AML-193 (cell line): ENCODE results near the gene TTC9B.
A peak's percentile ranks its signal among the peaks of the same experiment; 100 is the strongest.
"Not testable (repeated sequence)": the region's sequence is repeated elsewhere in the genome, so short reads cannot be mapped to it uniquely, and the experiment has no call there.

Experiments used
- DNase-seq, 2 experiments: peaks; one replicate each; lab custom pipeline; 2025; lab: John Stamatoyannopoulos, UW

TTC9B gene

GRCh38 chr19:40232949-40233810 is 15.0 kb upstream of the TTC9B start:
- DNase-seq = no peak

- no peak for DNase-seq
These were observed 14.3 kb upstream of the TTC9B start for GRCh38 chr19:40232479-40232878.

- DNase-seq = no peak
These were observed 13.6 kb upstream of the TTC9B start for GRCh38 chr19:40231544-40232424.

GRCh38 chr19:40231057-40231456 is 12.9 kb upstream of the TTC9B start:
- DNase-seq = no peak

- no peak for DNase-seq
These were observed 11.8 kb upstream of the TTC9B start for GRCh38 chr19:40229926-40230417.

GRCh38 chr19:40229484-40229883 is 11.3 kb upstream of the TTC9B start:
- DNase-seq = no peak

GRCh38 chr19:40228863-40229262 is 10.7 kb upstream of the TTC9B start:
- DNase-seq = no peak

- no peak for DNase-seq
These were observed 10.2 kb upstream of the TTC9B start for GRCh38 chr19:40228346-40228745.

- DNase-seq = no peak
These were observed 7.5 kb upstream of the TTC9B start for GRCh38 chr19:40225440-40226305.

GRCh38 chr19:40224342-40225150 is 6.4 kb upstream of the TTC9B start:
- DNase-seq = no peak

- DNase-seq = no peak
These were observed 5.1 kb upstream of the TTC9B start for GRCh38 chr19:40223135-40223822.

- DNase-seq = peak; percentile 59 to 65
These were observed 3.9 kb upstream of the TTC9B start for GRCh38 chr19:40221858-40222619.

GRCh38 chr19:40220674-40221073 is 2.5 kb upstream of the TTC9B start:
- no peak for DNase-seq

GRCh38 chr19:40219721-40220276 is 1.6 kb upstream of the TTC9B start:
- peak in 1 of 2 experiments; percentile 7 for DNase-seq

GRCh38 chr19:40219029-40219428 is 845 bp upstream of the TTC9B start:
- DNase-seq = not testable (repeated sequence)

GRCh38 chr19:40217027-40217810 is 965 bp downstream of the TTC9B start:
- DNase-seq = no peak

- no peak for DNase-seq
These were observed 1.5 kb downstream of the TTC9B start for GRCh38 chr19:40216777-40217026.

GRCh38 chr19:40216013-40216776 is 2.0 kb downstream of the TTC9B start:
- no peak for DNase-seq
